ENCODE results near the gene NFS1. TPM values are rescaled to one million over a fixed set of nuclear protein-coding genes. Genes with fewer than 3 reads are reported as not detected.

Gene NFS1
- total RNA-seq, 2 experiments from 2014 or later: 10.6 to 11.5 TPM

GRCh38 chr20:35730583-35731468 lies 31.7 kb upstream of the NFS1 start:
- no peak overlapping the region for H3K27ac ChIP-seq (ENCODE audit: low read depth in 1 of 2, low read length in 2 of 2)
- ChIA-PET POLR2A (interaction anchor here (0.6 to 3.5 kb wide), 7 partner anchors 8 to 105 kb away, joined by 3 to 31 read pairs (median 3); partner anchors contain the start of genes NFS1, RBM39 and ROMO1), CTCF (interaction anchor here (1.2 to 2.9 kb wide), 2 partner anchors 8 to 11 kb away, joined by 7 to 8 read pairs; partner anchors contain the start of gene RBM39)
- peaks cover 96% of the 10 kb centered on the region for H3K36me3 Mint-ChIP-seq (ENCODE audit: low read depth)
- H3K27me3 Mint-ChIP-seq: no peaks in the 10 kb centered on the region
- DNase-seq (no peak), ATAC-seq (ENCODE audit: poor library complexity) (no peak)
- intact Hi-C loops (cut with DNase I, micrococcal nuclease): loop anchor here (2.0 to 5.0 kb wide), 2 partner anchors 14 to 156 kb away; no protein-coding TSS in a partner anchor
- H3K27ac Mint-ChIP-seq: no peak overlapping the region
- H3K9me3 ChIP-seq (ENCODE audit: control insufficient read depth in 1 of 2, insufficient read depth in 1 of 2, low read length in 2 of 2): no peaks in the 10 kb centered on the region
- no peaks in the 10 kb centered on the region for H3K9me3 Mint-ChIP-seq
- peaks cover 56% of the 10 kb centered on the region for H3K4me1 Mint-ChIP-seq (ENCODE audit: low read depth)
- peaks cover 29% of the 10 kb centered on the region for H3K4me1 ChIP-seq (ENCODE audit: insufficient read depth, low read length)
- no peaks in the 10 kb centered on the region for H3K27me3 ChIP-seq (ENCODE audit: control insufficient read depth in 1 of 2, insufficient read depth in 2 of 2, low read length in 2 of 2)
- peak overlapping the region; percentile 54 for H3K4me3 Mint-ChIP-seq
- no peak for TF ChIP-seq CTCF (IDR thresholded peaks at IDR 0.05)
- H3K4me3 ChIP-seq (ENCODE audit: low read length): no peak overlapping the region
- peaks cover 98% of the 10 kb centered on the region for H3K36me3 ChIP-seq (ENCODE audit: insufficient read depth, low read length)

- ChIA-PET POLR2A (interaction anchor here (0.6 to 3.5 kb wide), 8 partner anchors 9 to 114 kb away, joined by 3 to 31 read pairs (median 4); partner anchors contain the start of genes NFS1, RBM39, ROMO1 and SPAG4), CTCF (interaction anchor here (1.2 to 2.9 kb wide), 3 partner anchors 9 to 12 kb away, joined by 7 to 12 read pairs (median 8); partner anchors contain the start of gene RBM39)
- intact Hi-C loops (cut with DNase I, micrococcal nuclease): loop anchor here (2.0 to 10.0 kb wide), 5 partner anchors 13 to 1165 kb away; partner anchors contain the start of genes PHF20 (in 1 of the 2) and SPAG4 (in 1 of the 2)
- Histone ChIP-seq H3K9me3 (ENCODE audit: control insufficient read depth in 1 of 2, insufficient read depth in 1 of 2, low read length in 2 of 2) (no peaks in the 10 kb centered on the region), H3K4me1 (ENCODE audit: insufficient read depth, low read length) (peaks cover 27% of the 10 kb centered on the region), H3K27ac (ENCODE audit: low read depth in 1 of 2, low read length in 2 of 2) (no peak overlapping the region), H3K4me3 (ENCODE audit: low read length) (no peak overlapping the region), H3K27me3 (ENCODE audit: control insufficient read depth in 1 of 2, insufficient read depth in 2 of 2, low read length in 2 of 2) (no peaks in the 10 kb centered on the region), H3K36me3 (ENCODE audit: insufficient read depth, low read length) (peaks cover 97% of the 10 kb centered on the region)
- H3K4me3 Mint-ChIP-seq: peak overlapping the region; percentile 35
- no peaks in the 10 kb centered on the region for H3K9me3 Mint-ChIP-seq
- DNase-seq: no peak
- peaks cover 55% of the 10 kb centered on the region for H3K4me1 Mint-ChIP-seq (ENCODE audit: low read depth)
- peak overlapping the region; percentile 47 for H3K27ac Mint-ChIP-seq
- H3K36me3 Mint-ChIP-seq (ENCODE audit: low read depth): peaks cover 96% of the 10 kb centered on the region
- no peak for TF ChIP-seq CTCF (IDR thresholded peaks at IDR 0.05)
- H3K27me3 Mint-ChIP-seq: no peaks in the 10 kb centered on the region
- no peak for ATAC-seq (ENCODE audit: poor library complexity)
Observed at GRCh38 chr20:35729836-35730582, 30.9 kb upstream of the NFS1 start.

GRCh38 chr20:35729283-35729807 lies 30.2 kb upstream of the NFS1 start:
- Mint-ChIP-seq H3K36me3 (ENCODE audit: low read depth) (peaks cover 96% of the 10 kb centered on the region), H3K9me3 (no peaks in the 10 kb centered on the region), H3K4me1 (ENCODE audit: low read depth) (peaks cover 55% of the 10 kb centered on the region), H3K27me3 (no peaks in the 10 kb centered on the region), H3K4me3 (no peak overlapping the region), H3K27ac (peak overlapping the region; percentile 47)
- peaks cover 27% of the 10 kb centered on the region for H3K4me1 ChIP-seq (ENCODE audit: insufficient read depth, low read length)
- TF ChIP-seq CTCF (IDR thresholded peaks at IDR 0.05): no peak
- H3K27me3 ChIP-seq (ENCODE audit: control insufficient read depth in 1 of 2, insufficient read depth in 2 of 2, low read length in 2 of 2): no peaks in the 10 kb centered on the region
- ATAC-seq (ENCODE audit: poor library complexity) (no peak), DNase-seq (no peak)
- intact Hi-C loops (cut with DNase I, micrococcal nuclease): loop anchor here (5.0 to 10.0 kb wide), 3 partner anchors 45 to 1165 kb away; partner anchors contain the start of genes PHF20 (in 1 of the 2) and SPAG4 (in 1 of the 2)
- no peaks in the 10 kb centered on the region for H3K9me3 ChIP-seq (ENCODE audit: control insufficient read depth in 1 of 2, insufficient read depth in 1 of 2, low read length in 2 of 2)
- ChIA-PET POLR2A (interaction anchor here (0.9 to 1.7 kb wide), 6 partner anchors 9 to 113 kb away, joined by 3 to 8 read pairs (median 4); partner anchors contain the start of genes NFS1, RBM39, ROMO1 and SPAG4), CTCF (interaction anchor here (1.0 to 2.9 kb wide), 3 partner anchors 10 to 156 kb away, joined by 3 to 12 read pairs (median 8); partner anchors contain the start of gene RBM39)
- no peak overlapping the region for H3K4me3 ChIP-seq (ENCODE audit: low read length)
- H3K36me3 ChIP-seq (ENCODE audit: insufficient read depth, low read length): peaks cover 97% of the 10 kb centered on the region
- no peak overlapping the region for H3K27ac ChIP-seq (ENCODE audit: low read depth in 1 of 2, low read length in 2 of 2)
